Panc1 (cell line): ENCODE measurements around the gene LDHAL6A.

Source experiments
- POLR2AphosphoS5 ChIP-seq: IDR thresholded peaks from 2 replicates; pipeline ENCODE4 v1.6.1; 2012; ENCODE audit warnings: mild to moderate bottlenecking, low read depth, low read length, moderate library complexity
- TCF7L2 ChIP-seq: IDR thresholded peaks from 2 replicates; pipeline ENCODE4 v1.6.1; 2011; ENCODE audit warnings: mild to moderate bottlenecking, low read depth, low read length, inconsistent platforms
- TF ChIP-seq, protein P1 (sequence below): fragments of 450-650 bp; IDR thresholded peaks from 2 replicates; pipeline ENCODE4 v1.5.1; 2017; ENCODE audit warnings: mild to moderate bottlenecking
- TF ChIP-seq, protein P2 (sequence below), 2 experiments: IDR thresholded peaks; 2 replicates each; pipeline ENCODE4 v1.6.1; 2011 to 2012; ENCODE audit warnings: low read depth in 2 of 2, control low read depth in 1 of 2, low read length in 1 of 2, mild to moderate bottlenecking in 1 of 2, moderate library complexity in 1 of 2; ENCODE audit not compliant: insufficient read depth in 1 of 2

- TF ChIP-seq, protein P1, sequence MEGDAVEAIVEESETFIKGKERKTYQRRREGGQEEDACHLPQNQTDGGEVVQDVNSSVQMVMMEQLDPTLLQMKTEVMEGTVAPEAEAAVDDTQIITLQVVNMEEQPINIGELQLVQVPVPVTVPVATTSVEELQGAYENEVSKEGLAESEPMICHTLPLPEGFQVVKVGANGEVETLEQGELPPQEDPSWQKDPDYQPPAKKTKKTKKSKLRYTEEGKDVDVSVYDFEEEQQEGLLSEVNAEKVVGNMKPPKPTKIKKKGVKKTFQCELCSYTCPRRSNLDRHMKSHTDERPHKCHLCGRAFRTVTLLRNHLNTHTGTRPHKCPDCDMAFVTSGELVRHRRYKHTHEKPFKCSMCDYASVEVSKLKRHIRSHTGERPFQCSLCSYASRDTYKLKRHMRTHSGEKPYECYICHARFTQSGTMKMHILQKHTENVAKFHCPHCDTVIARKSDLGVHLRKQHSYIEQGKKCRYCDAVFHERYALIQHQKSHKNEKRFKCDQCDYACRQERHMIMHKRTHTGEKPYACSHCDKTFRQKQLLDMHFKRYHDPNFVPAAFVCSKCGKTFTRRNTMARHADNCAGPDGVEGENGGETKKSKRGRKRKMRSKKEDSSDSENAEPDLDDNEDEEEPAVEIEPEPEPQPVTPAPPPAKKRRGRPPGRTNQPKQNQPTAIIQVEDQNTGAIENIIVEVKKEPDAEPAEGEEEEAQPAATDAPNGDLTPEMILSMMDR = no peak
- TF ChIP-seq POLR2AphosphoS5 = no peak
- no peak for TF ChIP-seq TCF7L2
- TF ChIP-seq, protein P2, sequence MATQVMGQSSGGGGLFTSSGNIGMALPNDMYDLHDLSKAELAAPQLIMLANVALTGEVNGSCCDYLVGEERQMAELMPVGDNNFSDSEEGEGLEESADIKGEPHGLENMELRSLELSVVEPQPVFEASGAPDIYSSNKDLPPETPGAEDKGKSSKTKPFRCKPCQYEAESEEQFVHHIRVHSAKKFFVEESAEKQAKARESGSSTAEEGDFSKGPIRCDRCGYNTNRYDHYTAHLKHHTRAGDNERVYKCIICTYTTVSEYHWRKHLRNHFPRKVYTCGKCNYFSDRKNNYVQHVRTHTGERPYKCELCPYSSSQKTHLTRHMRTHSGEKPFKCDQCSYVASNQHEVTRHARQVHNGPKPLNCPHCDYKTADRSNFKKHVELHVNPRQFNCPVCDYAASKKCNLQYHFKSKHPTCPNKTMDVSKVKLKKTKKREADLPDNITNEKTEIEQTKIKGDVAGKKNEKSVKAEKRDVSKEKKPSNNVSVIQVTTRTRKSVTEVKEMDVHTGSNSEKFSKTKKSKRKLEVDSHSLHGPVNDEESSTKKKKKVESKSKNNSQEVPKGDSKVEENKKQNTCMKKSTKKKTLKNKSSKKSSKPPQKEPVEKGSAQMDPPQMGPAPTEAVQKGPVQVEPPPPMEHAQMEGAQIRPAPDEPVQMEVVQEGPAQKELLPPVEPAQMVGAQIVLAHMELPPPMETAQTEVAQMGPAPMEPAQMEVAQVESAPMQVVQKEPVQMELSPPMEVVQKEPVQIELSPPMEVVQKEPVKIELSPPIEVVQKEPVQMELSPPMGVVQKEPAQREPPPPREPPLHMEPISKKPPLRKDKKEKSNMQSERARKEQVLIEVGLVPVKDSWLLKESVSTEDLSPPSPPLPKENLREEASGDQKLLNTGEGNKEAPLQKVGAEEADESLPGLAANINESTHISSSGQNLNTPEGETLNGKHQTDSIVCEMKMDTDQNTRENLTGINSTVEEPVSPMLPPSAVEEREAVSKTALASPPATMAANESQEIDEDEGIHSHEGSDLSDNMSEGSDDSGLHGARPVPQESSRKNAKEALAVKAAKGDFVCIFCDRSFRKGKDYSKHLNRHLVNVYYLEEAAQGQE (IDR thresholded peaks at IDR 0.05; ENCODE audit: insufficient read depth in 1 of 2, low read depth in 2 of 2, low read length in 1 of 2) = no peak
Measured at GRCh38 chr11:18485913-18486528, 30.4 kb downstream of the LDHAL6A start.
